ENCODE results near the gene QRICH1.

GRCh38 chr3:49017971-49018706 is 75.7 kb downstream of the QRICH1 start, which contains the start of gene DALRD3:
- TF ChIP-seq EP300 (IDR thresholded peaks at IDR 0.05; ENCODE audit: borderline replicate concordance in 1 of 2, control insufficient read depth in 1 of 2, low read depth in 2 of 2, low read length in 2 of 2) (no peak), CTCF (IDR thresholded peaks at IDR 0.05 in 2 of 3, conservative IDR thresholded peaks at IDR 0.05 in 1 of 3; ENCODE audit: control insufficient read depth in 2 of 3, extremely low read depth in 1 of 3, insufficient read depth in 1 of 3, low read depth in 3 of 3, low read length in 3 of 3) (no peak), EZH2 (IDR thresholded peaks at IDR 0.05; ENCODE audit: borderline replicate concordance, control insufficient read depth, low read depth, low read length) (no peak), CREB1 (IDR thresholded peaks at IDR 0.05; ENCODE audit: low read depth) (no peak), POLR2A (IDR thresholded peaks at IDR 0.05; ENCODE audit: low read depth, low read length) (no peak), TCF12 (IDR thresholded peaks at IDR 0.05; ENCODE audit: low read depth, low read length) (peak; percentile 43; the same call in 1 of the 2 replicates), SUZ12 (IDR thresholded peaks at IDR 0.05; ENCODE audit: unreplicated experiment) (no peak), SRF (IDR thresholded peaks at IDR 0.05; ENCODE audit: low read depth in 2 of 2, low read length in 2 of 2) (0 out of 4 replicates have a peak, but pooled peaks of 1 of the 2 experiments have one; percentile 1), NR2F1 (conservative IDR thresholded peaks at IDR 0.05) (peak; percentile 50; the same call in 1 of the 2 replicates), ATF2 (IDR thresholded peaks at IDR 0.05; ENCODE audit: low read length) (no peak)
